GM21515 (cell line): ENCODE results near the gene PNPLA1.

ENCODE experiments used
- ATAC-seq: cut with Tn5 transposase; IDR thresholded peaks from one replicate; pipeline ENCODE4 v1.9.1; 2021; ENCODE audit not compliant: unreplicated experiment

The PNPLA1 gene

GRCh38 chr6:36314221-36315014 lies 44.6 kb downstream of the PNPLA1 start:
- ATAC-seq, result no peak

GRCh38 chr6:36315921-36316320 lies 46.1 kb downstream of the PNPLA1 start:
- ATAC-seq, result no peak

DNA sequence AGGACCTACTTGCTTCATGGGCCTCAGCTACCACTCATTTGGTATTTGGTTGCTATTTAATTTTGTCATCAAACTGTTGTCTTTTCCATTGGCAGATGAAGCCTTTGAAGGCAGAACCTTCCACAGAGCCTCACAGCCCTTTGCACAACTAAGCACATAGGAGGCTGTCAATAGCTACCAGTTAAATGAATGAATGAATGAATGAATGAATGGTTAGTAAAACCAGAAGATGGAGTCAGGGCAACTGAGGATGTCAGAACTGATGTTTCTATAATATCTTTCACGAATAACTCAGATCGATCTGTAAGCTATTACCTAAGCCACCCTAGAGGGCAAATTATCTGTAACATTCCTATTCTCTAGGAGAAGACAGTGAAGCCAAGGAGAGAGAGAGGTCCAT lies 47.8 kb downstream of the PNPLA1 start:
- ATAC-seq, result no peak

DNA sequence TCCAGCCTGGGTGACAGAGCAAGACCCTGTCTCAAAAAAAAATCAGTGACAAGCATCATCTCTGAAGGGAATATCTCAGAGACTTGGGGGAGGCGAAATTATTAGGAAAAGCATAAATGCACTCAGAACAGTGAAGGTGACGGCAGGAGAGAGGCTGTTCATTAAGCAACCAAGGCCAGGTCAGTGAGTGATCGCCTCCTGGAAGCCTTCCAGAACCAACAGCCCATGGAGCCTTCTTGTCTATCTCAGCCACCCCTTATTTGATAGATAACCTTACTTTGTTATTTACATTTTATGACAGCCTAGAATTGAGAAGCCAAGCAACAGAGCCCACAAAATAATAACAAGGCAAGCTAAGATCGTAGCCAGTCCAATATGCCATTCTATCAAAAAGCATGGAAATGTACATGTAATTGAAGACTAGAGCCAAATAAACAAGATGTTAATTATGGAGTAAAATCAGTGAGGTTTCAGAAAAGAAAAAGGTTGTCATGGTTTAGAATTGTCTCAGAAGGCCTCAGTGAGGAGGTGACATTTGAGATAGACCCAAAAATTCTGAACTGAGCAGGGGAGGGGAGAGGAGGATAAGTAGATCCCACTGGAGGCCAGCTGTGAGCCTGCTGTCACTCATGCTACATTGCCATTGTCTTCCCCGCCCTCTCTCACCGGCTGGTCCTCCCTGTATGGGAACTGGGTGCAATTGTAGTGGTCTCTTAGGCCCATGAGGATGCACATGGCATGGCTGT lies 49.0 kb downstream of the PNPLA1 start:
- ATAC-seq, result no peak

DNA sequence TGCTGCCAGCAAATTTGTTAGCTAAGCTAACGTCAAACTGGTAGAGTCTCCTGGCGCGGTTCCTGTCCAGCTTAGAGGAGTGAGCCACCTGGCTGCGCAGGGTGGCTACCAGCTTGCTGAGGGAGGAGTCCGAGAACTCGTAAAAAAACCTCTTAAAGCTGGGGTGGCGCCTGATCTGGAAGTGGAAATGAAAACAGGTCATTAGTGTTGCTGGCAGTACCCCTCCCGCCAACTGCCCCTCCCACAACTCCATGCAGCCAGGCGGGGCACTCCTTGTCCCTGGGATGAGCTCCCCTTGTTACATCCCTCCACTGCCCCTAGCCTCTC lies 49.5 kb downstream of the PNPLA1 start:
- no peak for ATAC-seq

- no peak for ATAC-seq
Observed at GRCh38 chr6:36319821-36320220, 50.0 kb downstream of the PNPLA1 start.

GRCh38 chr6:36320475-36320874 lies 50.6 kb downstream of the PNPLA1 start:
- no peak for ATAC-seq

DNA sequence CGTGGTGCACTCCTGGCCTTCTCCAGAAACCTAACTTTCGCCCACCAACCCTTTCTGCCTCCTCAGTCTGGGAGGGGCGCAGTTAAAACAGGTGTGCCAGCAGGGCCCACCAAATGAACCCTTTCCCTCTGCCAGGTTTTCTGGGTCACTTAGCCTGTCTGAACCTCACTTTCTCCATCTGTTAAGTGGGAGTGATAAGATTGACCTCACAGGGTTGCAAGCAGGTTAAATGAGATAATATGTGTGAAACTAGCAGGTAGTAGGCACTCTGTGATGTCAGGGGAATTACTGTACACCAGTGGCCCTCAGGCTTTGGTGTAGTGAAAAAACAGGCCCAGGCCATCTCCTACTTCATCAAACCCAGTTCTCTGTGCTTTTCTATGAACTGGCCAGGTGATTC lies 52.7 kb downstream of the PNPLA1 start:
- ATAC-seq, result no peak

DNA sequence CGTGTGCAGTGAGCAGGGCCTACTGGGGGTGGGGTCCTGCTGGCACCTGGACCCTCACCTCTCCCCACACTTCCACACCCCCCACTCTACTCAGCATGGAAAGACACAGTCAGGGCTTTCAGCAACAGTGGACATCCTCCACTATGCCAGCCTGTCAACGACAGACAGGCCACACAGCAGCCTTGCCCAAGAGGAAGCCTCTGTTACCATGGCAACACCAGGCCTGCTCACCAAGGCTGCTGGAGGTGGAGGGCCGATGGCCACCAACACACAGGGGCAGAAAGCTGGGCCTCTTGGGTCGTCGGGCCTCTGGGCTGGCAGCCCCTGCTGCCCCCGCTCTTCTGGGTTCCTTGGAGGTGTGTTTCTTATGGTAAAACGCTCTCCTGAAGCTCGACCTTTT lies 53.2 kb downstream of the PNPLA1 start:
- no peak for ATAC-seq

DNA sequence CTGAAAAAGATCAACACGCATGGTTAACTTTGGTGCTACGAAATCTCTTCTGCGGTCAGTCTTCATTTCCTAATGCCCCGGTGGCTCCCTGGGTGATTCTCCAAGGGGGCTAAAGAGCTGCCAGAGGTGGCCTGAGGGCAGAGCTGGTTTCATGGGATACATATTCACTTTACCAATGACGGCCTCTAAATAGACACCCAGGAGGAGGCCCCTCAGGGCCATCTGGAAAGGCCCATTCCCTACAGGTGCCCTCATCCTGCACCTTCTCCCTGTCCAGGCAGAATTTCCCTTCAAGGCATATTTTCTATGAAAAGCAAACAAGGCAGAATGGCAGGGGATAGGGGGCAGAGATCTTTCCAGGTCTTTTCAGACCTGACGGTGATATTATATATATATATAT lies 54.3 kb downstream of the PNPLA1 start:
- no peak for ATAC-seq

- ATAC-seq, result no peak
Observed at GRCh38 chr6:36324715-36325114, 54.9 kb downstream of the PNPLA1 start.

DNA sequence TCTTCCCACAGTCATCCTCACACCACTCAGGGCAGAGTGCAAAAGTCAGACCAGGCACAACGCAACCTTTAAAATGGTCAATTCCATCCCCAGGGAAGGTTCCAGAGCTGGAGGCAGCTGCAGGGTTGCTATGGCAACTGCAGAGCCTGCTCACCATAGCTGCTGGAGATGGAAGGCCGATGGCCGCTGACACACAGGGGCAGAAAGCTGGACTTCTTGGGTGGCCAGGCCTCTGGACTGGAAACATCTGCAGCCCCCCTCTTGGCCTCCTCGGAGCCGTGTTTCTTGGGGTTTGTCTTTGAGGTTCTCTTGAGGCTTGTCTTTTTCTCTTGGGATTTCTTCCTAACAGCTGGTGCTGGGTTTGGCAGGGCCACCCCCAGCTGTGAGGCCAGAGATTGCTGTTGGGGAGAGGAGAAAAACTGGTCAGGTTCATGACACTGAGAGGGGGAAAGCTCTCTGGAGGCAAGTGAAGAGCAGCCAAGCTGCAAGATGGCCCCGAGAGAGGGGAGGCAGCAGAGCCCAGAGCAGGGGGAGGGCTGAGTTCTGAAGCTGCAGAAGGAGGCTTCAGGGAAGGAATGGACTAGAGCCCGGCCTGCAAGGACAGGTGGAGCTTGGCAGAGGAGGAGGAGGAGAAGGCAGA lies 56.6 kb downstream of the PNPLA1 start:
- ATAC-seq, result no peak

DNA sequence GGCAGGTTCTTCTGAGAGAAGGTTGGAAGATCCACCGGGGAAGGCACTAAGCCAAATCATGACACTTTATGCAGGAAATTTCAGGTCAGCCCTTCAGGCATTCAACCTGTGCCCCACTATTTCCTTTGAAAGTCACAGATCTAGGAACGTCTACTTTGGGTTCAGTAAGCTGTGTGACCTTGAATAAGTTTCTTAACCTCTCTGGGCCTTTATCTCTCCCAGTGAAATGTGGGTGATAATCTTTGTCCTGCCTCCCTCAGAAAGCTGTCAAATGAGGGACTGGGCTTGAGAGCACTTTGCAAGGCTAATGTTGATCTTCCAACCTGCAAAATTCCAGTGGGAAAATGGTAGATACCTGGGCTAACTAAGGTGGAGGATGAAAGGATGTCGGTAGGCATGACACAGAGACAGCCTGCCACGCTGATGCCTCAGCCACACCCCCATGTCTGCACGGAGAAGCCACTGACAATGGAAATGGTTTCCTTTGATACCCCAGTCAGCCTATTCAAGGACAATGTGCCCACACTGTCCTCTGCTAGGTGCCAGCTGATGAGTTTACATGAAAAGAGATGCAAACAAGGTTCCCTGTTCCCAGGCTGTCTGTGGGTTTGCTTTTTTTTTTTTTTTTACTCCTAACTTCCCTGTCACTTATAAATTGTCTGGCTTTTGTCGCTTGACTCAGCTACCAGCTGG lies 57.5 kb downstream of the PNPLA1 start:
- ATAC-seq, result no peak

GRCh38 chr6:36327919-36328236 lies 58.0 kb downstream of the PNPLA1 start:
- no peak for ATAC-seq

- ATAC-seq, result no peak
Observed at GRCh38 chr6:36328600-36328999, 58.7 kb downstream of the PNPLA1 start.

DNA sequence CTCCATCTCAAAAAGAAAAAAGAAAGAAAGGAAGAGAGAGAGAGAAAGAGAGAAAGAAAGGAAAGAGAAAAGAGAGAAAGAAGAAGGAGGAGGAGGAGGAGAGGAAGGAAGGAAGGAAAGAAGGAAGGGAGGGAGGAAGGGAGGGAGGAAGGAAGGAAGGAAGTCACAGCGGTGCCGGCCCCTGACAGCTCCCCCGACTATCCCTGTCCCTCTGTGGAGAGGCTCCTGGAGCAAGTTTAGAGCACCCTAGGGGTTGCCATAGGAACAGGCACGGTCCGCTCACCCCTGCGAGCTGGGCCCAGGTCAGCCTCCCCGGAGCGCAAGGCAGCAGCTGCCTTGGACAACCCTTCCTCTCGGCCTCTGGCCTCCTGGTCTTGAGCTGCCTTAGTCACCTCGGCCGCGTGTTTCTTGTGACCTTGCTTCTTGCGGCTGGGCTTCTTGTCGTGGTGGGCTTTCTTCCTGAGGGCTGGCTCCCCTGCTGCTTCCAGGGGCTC lies 60.0 kb downstream of the PNPLA1 start:
- no peak for ATAC-seq

DNA sequence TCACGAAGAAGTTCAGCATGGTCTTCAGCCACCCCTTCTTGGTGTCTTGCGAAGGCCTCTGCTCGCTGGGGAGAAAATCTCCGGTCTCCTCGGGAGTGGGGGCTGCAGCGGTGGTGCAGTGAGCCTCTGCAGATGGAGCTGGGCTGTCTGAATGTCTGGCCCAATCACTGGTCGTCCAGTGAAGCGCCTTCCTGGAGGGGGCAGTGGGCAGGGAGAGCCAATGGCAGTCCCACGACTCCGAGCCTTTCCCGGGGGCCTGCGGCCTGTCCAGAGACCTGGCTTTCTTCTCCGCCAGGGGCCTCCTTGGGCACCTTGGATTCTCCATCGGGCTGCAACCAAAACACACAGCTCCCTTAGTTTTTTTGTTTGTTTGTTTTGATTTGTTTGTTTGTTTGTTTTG lies 60.5 kb downstream of the PNPLA1 start:
- ATAC-seq, result no peak

DNA sequence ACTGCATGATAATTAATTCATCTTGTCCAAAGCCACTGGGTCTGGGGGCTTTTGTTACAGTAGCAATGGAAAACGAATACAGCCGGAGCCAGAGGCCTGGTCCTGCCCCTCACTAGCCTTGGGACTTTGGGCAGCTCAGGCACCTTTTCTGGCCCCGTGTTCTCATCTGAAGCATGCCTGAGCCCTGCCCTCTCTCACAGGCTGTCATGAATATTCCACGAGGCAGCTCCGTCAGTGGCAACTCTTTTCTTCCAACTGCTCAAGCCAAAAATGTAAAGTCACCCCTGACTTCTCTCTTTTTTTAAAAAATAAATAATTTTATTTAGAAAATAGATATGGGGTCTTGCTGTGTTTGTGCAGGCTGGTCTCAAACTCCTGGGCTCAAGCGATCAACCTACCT lies 61.5 kb downstream of the PNPLA1 start:
- no peak for ATAC-seq

GRCh38 chr6:36333171-36333895 lies 63.5 kb downstream of the PNPLA1 start:
- ATAC-seq, result no peak

GRCh38 chr6:36333931-36334725 lies 64.3 kb downstream of the PNPLA1 start:
- ATAC-seq, result no peak
